SK-N-MC (cell line): Measurements from ENCODE around the gene EVX1.

Experiments
- EZH2 ChIP-seq: fragments of 200-600 bp; sonication (generic); IDR thresholded peaks from one replicate; pipeline ENCODE4 v1.6.1; 2017; ENCODE audit warnings: antibody characterized with exemption
- POLR2AphosphoS5 ChIP-seq: IDR thresholded peaks from 2 replicates; pipeline ENCODE4 v1.6.1; 2012; ENCODE audit warnings: mild to moderate bottlenecking, low read depth, low read length, borderline replicate concordance

- TF ChIP-seq EZH2 (no peak), POLR2AphosphoS5 (no peak)
Measured at GRCh38 chr7:27219821-27220220, 22.8 kb upstream of the EVX1 start.
